ENCODE measurements around the gene AGO1. TPM values are rescaled to one million over a fixed set of nuclear protein-coding genes. Genes with fewer than 3 reads are reported as not detected.

Gene AGO1
- total and polyA plus RNA-seq, 2 donors (not counting 1 experiment from before 2014, with no cell fraction given) = 10.1 to 41.3 TPM

DNA sequence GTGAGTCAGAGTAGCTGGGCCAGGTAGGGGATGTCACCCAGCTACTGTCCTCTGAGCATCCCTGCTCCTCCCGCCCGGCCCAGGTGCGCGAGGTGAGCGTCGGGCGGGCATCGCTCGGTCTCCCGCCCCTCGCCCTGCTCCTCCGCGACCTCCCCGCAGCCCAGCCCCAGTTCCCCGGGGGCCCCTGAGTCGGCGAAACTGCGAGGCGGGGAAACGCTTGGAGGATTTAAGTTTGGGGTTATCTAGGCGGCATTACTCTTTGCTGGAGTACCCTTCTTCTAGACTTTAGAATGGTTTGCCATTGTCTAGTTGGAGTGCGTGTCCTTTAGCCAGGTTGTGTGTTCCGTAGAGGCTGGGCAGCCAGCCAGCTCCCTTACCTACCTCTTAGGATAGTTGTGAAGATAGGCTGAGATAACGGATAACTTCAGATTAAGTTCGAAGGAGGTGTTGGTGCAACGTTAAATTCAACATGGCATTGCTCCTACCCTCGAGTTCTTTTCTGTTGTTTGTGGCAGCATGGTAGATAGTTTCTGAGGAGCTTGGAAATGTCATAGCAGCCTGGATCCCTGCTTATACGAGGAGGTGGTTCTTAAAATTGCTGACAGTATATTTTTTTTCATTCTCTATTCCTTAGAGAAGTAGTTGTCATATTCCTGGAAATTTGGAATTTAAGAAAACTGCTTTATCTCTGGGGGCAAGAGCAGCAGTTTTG lies 48.6 kb downstream of the AGO1 start:
- WGBS (ENCODE audit: insufficient coverage) = 0% methylated on average over 24 of the region's 28 CpGs
- Histone ChIP-seq H4K20me1 (ENCODE audit: control insufficient read depth, insufficient read depth, low read length, poor library complexity, severe bottlenecking) (peaks cover 9% of the 10 kb centered on the region), H3K9me3 (ENCODE audit: control extremely low read depth in 1 of 3, control insufficient read depth in 2 of 3, insufficient read depth in 1 of 3, low read length in 2 of 3) (no peaks in the 10 kb centered on the region), H3K4me3 (ENCODE audit: control extremely low read depth in 1 of 5, extremely low read depth in 1 of 5, insufficient read depth in 1 of 5, low read depth in 2 of 5, low read length in 4 of 5) (peak overlapping the region; percentile 67 to 86 (median 79)), H3K36me3 (replicated peaks in 1 of 2; ENCODE audit: control extremely low read depth in 1 of 2, control insufficient read depth in 1 of 2, extremely low read depth in 1 of 2, insufficient read depth in 2 of 2, low read length in 1 of 2) (no peaks in the 10 kb centered on the region), H3K27me3 (replicated peaks in 1 of 4; ENCODE audit: control extremely low read depth in 1 of 4, control insufficient read depth in 3 of 4, insufficient read depth in 4 of 4, low read length in 3 of 4) (no peaks in the 10 kb centered on the region), H2AFZ (ENCODE audit: insufficient read depth, low read depth, low read length, poor library complexity, severe bottlenecking) (peak overlapping the region; percentile 89), H3K79me2 (ENCODE audit: control insufficient read depth, insufficient read depth, low read length) (peaks cover 53% of the 10 kb centered on the region), H3K4me2 (replicated peaks; ENCODE audit: low read depth, low read length, poor library complexity, severe bottlenecking) (peak overlapping the region; percentile 78), H3K4me1 (ENCODE audit: control insufficient read depth in 2 of 2, insufficient read depth in 2 of 2, low read length in 2 of 2) (peaks cover 12 to 13% of the 10 kb centered on the region in 2 donors), H3K27ac (ENCODE audit: low read length in 2 of 2) (peak overlapping the region; percentile 80 to 98), H3K9ac (ENCODE audit: low read length) (peak overlapping the region; percentile 91)
- Mint-ChIP-seq H3K27me3 (no peaks in the 10 kb centered on the region), H3K4me1 (peaks cover 19% of the 10 kb centered on the region), H3K4me3 (peak overlapping the region; percentile 86), H3K27ac (peak overlapping the region; percentile 90), H3K9me3 (ENCODE audit: insufficient read depth) (no peaks in the 10 kb centered on the region)
- CTCF ChIA-PET = interaction anchor here (0.7 to 2.7 kb wide), 5 partner anchors 9 to 224 kb away, joined by 3 to 16 read pairs (median 3); partner anchors contain the start of gene AGO1
- TF ChIP-seq, protein P1, sequence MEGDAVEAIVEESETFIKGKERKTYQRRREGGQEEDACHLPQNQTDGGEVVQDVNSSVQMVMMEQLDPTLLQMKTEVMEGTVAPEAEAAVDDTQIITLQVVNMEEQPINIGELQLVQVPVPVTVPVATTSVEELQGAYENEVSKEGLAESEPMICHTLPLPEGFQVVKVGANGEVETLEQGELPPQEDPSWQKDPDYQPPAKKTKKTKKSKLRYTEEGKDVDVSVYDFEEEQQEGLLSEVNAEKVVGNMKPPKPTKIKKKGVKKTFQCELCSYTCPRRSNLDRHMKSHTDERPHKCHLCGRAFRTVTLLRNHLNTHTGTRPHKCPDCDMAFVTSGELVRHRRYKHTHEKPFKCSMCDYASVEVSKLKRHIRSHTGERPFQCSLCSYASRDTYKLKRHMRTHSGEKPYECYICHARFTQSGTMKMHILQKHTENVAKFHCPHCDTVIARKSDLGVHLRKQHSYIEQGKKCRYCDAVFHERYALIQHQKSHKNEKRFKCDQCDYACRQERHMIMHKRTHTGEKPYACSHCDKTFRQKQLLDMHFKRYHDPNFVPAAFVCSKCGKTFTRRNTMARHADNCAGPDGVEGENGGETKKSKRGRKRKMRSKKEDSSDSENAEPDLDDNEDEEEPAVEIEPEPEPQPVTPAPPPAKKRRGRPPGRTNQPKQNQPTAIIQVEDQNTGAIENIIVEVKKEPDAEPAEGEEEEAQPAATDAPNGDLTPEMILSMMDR (IDR thresholded peaks at IDR 0.05) = no peak
- TF ChIP-seq EZH2 (IDR thresholded peaks at IDR 0.05; ENCODE audit: borderline replicate concordance, insufficient read depth, low read depth, low read length, poor library complexity, severe bottlenecking) = no peak
- POLR2A ChIA-PET = interaction anchor here (0.9 to 1.0 kb wide), 3 partner anchors 46 to 162 kb away, joined by 3 read pairs; partner anchors contain the start of genes AGO1 and CLSPN
- ATAC-seq (ENCODE audit: low read depth) (peak; percentile 18), DNase-seq (no peak)
- intact Hi-C loops (cut with micrococcal nuclease) = loop anchor here (1.0 kb wide), 1 partner anchor 157 kb away; the partner anchor contains the start of gene ADPRS

DNA sequence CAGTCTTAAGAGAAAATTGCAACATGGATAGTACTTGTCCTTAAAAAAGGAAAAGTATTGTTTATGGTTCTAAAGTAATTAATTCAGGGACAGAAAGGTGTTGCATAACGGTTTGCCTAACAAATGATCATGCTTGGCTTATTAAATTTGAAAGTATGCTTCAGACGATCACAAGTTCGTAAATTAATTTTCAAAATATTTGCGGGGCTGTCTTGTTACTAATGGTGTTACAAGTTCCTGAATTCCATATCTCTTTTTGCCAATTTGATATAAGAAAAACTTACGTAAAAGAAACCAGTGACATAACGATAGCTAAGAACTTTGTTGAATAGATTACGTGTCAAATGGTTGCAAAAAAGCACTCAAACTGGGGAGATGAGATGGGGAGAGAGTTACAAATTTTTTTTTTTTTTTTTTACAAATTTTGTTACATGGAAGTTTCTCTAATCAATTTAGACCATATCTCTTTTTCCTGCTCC lies 49.2 kb downstream of the AGO1 start:
- peaks cover 0 to 2% (median 0%) of the 10 kb centered on the region in 3 donors for H3K9me3 ChIP-seq (ENCODE audit: control extremely low read depth in 1 of 3, control insufficient read depth in 2 of 3, insufficient read depth in 1 of 3, low read length in 2 of 3)
- H3K4me2 ChIP-seq (replicated peaks; ENCODE audit: low read depth, low read length, poor library complexity, severe bottlenecking) = peak overlapping the region; percentile 78
- Mint-ChIP-seq H3K27ac (no peak overlapping the region), H3K27me3 (no peaks in the 10 kb centered on the region), H3K9me3 (ENCODE audit: insufficient read depth) (no peaks in the 10 kb centered on the region), H3K4me1 (peaks cover 19% of the 10 kb centered on the region), H3K4me3 (peak overlapping the region; percentile 86)
- peaks cover 59% of the 10 kb centered on the region for H3K79me2 ChIP-seq (ENCODE audit: control insufficient read depth, insufficient read depth, low read length)
- ChIA-PET POLR2A (no interaction called here), CTCF (interaction anchor here (0.7 to 2.7 kb wide), 2 partner anchors 50 to 223 kb away, joined by 3 to 16 read pairs; partner anchors contain the start of gene AGO1)
- H3K27ac ChIP-seq (ENCODE audit: low read length in 2 of 2) = peak overlapping the region in 1 of 2 donors; percentile 98
- H2AFZ ChIP-seq (ENCODE audit: insufficient read depth, low read depth, low read length, poor library complexity, severe bottlenecking) = peak overlapping the region; percentile 89
- TF ChIP-seq, protein P1 (IDR thresholded peaks at IDR 0.05) = no peak
- TF ChIP-seq EZH2 (IDR thresholded peaks at IDR 0.05; ENCODE audit: borderline replicate concordance, insufficient read depth, low read depth, low read length, poor library complexity, severe bottlenecking) = no peak
- H3K4me3 ChIP-seq (ENCODE audit: control extremely low read depth in 1 of 5, extremely low read depth in 1 of 5, insufficient read depth in 1 of 5, low read depth in 2 of 5, low read length in 4 of 5) = peak overlapping the region in 4 of 5 experiments; percentile 67 to 86 (median 76)
- H3K4me1 ChIP-seq (ENCODE audit: control insufficient read depth in 2 of 2, insufficient read depth in 2 of 2, low read length in 2 of 2) = peaks cover 12 to 13% of the 10 kb centered on the region in 2 donors
- 11% methylated on average over 1 of the region's 7 CpGs for WGBS (ENCODE audit: insufficient coverage)
- H3K27me3 ChIP-seq (replicated peaks in 1 of 4; ENCODE audit: control extremely low read depth in 1 of 4, control insufficient read depth in 3 of 4, insufficient read depth in 4 of 4, low read length in 3 of 4) = no peaks in the 10 kb centered on the region
- ATAC-seq (ENCODE audit: low read depth) (no peak), DNase-seq (no peak)
- H4K20me1 ChIP-seq (ENCODE audit: control insufficient read depth, insufficient read depth, low read length, poor library complexity, severe bottlenecking) = peaks cover 9% of the 10 kb centered on the region
- H3K9ac ChIP-seq (ENCODE audit: low read length) = peak overlapping the region; percentile 91
- intact Hi-C loops (cut with micrococcal nuclease) = no loop called here
- H3K36me3 ChIP-seq (replicated peaks in 1 of 2; ENCODE audit: control extremely low read depth in 1 of 2, control insufficient read depth in 1 of 2, extremely low read depth in 1 of 2, insufficient read depth in 2 of 2, low read length in 1 of 2) = no peaks in the 10 kb centered on the region
